Measurements from ENCODE around the gene OSBPL7. TPM values are rescaled to one million over a fixed set of nuclear protein-coding genes. Genes with fewer than 3 reads are reported as not detected.
"Not testable (repeated sequence)": the region's sequence is repeated elsewhere in the genome, so short reads cannot be mapped to it uniquely, and the experiment has no call there.

The OSBPL7 gene
- total RNA-seq, 1 donor from 2014 or later = 3.7 TPM

GRCh38 chr17:47806026-47806912, 15.3 kb downstream of the OSBPL7 start:
- DNase-seq = no peak

- DNase-seq = no peak
These were observed 17.1 kb downstream of the OSBPL7 start for GRCh38 chr17:47804461-47804860.

GRCh38 chr17:47803751-47804150, 17.8 kb downstream of the OSBPL7 start:
- DNase-seq = no peak

- DNase-seq = no peak
These were observed 18.4 kb downstream of the OSBPL7 start for GRCh38 chr17:47803201-47803600.

- DNase-seq = no peak
These were observed 19.1 kb downstream of the OSBPL7 start for GRCh38 chr17:47802341-47803022.

GRCh38 chr17:47801906-47802305, 19.7 kb downstream of the OSBPL7 start:
- no peak for DNase-seq

GRCh38 chr17:47801176-47801765, 20.3 kb downstream of the OSBPL7 start:
- DNase-seq = no peak

- DNase-seq = no peak
These were observed 20.9 kb downstream of the OSBPL7 start for GRCh38 chr17:47800686-47801085.

GRCh38 chr17:47797797-47798196, 23.8 kb downstream of the OSBPL7 start:
- DNase-seq = no peak

- no peak for DNase-seq
These were observed 28.6 kb downstream of the OSBPL7 start for GRCh38 chr17:47792979-47793378.

- no peak for DNase-seq
These were observed 29.1 kb downstream of the OSBPL7 start for GRCh38 chr17:47792457-47792856.

- DNase-seq = no peak
These were observed 30.6 kb downstream of the OSBPL7 start for GRCh38 chr17:47791025-47791424.

- DNase-seq = no peak
These were observed 31.7 kb downstream of the OSBPL7 start for GRCh38 chr17:47789611-47790561.

GRCh38 chr17:47785538-47786123, 36.0 kb downstream of the OSBPL7 start:
- DNase-seq = no peak

- no peak for DNase-seq
These were observed 40.2 kb downstream of the OSBPL7 start for GRCh38 chr17:47781397-47781796.

- DNase-seq = no peak
These were observed 43.4 kb downstream of the OSBPL7 start for GRCh38 chr17:47778184-47778635.

- DNase-seq = no peak
These were observed 45.0 kb downstream of the OSBPL7 start for GRCh38 chr17:47776330-47777197.

- DNase-seq = no peak
These were observed 46.5 kb downstream of the OSBPL7 start for GRCh38 chr17:47774987-47775580.

GRCh38 chr17:47774331-47774730, 47.3 kb downstream of the OSBPL7 start:
- no peak for DNase-seq

GRCh38 chr17:47773649-47774048, 47.9 kb downstream of the OSBPL7 start:
- DNase-seq = not testable (repeated sequence)

All from skin of body (tissue), 2 donors.